Measurements from ENCODE around the gene SYNGR1. TPM values are rescaled to one million over a fixed set of nuclear protein-coding genes. Genes with fewer than 3 reads are reported as not detected.

SYNGR1 gene
- total RNA-seq, 1 donor from 2014 or later = 11.0 TPM

GRCh38 chr22:39429916-39430575 is 80.3 kb downstream of the SYNGR1 start:
- Histone ChIP-seq H3K79me2 (ENCODE audit: low read depth) (no peaks in the 10 kb centered on the region), H4K20me1 (ENCODE audit: low read depth) (peaks cover 11% of the 10 kb centered on the region), H3K4me2 (no peak overlapping the region), H3K9me3 (ENCODE audit: low read depth) (no peaks in the 10 kb centered on the region), H3F3A (ENCODE audit: low read depth) (peaks cover 17% of the 10 kb centered on the region), H3K9ac (no peak overlapping the region), H3K4me3 (no peak overlapping the region), H3K4me1 (peaks cover 16% of the 10 kb centered on the region), H3K36me3 (no peaks in the 10 kb centered on the region), H3K27me3 (no peaks in the 10 kb centered on the region), H3K27ac (no peak overlapping the region), H2AFZ (replicated peaks) (no peak overlapping the region)
- no peak overlapping the region for H3K4me3 Mint-ChIP-seq
- TF ChIP-seq EZH2phosphoT487 (IDR thresholded peaks at IDR 0.05) (no peak), EZH2 (IDR thresholded peaks at IDR 0.05) (no peak), CTCF (IDR thresholded peaks at IDR 0.05) (no peak)
- H3K9me3 Mint-ChIP-seq = no peaks in the 10 kb centered on the region
- DNase-seq (ENCODE audit: low spot score) = no peak
- H3K27me3 Mint-ChIP-seq (ENCODE audit: insufficient read depth, low read depth) = no peaks in the 10 kb centered on the region
- H3K36me3 Mint-ChIP-seq = peaks cover 4% of the 10 kb centered on the region
- H3K27ac Mint-ChIP-seq = no peak overlapping the region
- peaks cover 19% of the 10 kb centered on the region for H3K4me1 Mint-ChIP-seq

GRCh38 chr22:39430576-39431150 is 80.9 kb downstream of the SYNGR1 start:
- Mint-ChIP-seq H3K27me3 (ENCODE audit: insufficient read depth, low read depth) (no peaks in the 10 kb centered on the region), H3K27ac (no peak overlapping the region), H3K4me3 (no peak overlapping the region), H3K4me1 (peaks cover 19% of the 10 kb centered on the region), H3K9me3 (no peaks in the 10 kb centered on the region), H3K36me3 (peaks cover 4% of the 10 kb centered on the region)
- Histone ChIP-seq H3K27ac (no peak overlapping the region), H3K27me3 (no peaks in the 10 kb centered on the region), H3K9me3 (ENCODE audit: low read depth) (no peaks in the 10 kb centered on the region), H2AFZ (replicated peaks) (no peak overlapping the region), H3K4me3 (no peak overlapping the region), H3K4me2 (no peak overlapping the region), H4K20me1 (ENCODE audit: low read depth) (peaks cover 11% of the 10 kb centered on the region), H3K36me3 (no peaks in the 10 kb centered on the region), H3K4me1 (peaks cover 16% of the 10 kb centered on the region), H3F3A (ENCODE audit: low read depth) (peaks cover 17% of the 10 kb centered on the region), H3K9ac (no peak overlapping the region), H3K79me2 (ENCODE audit: low read depth) (no peaks in the 10 kb centered on the region)
- no peak for DNase-seq (ENCODE audit: low spot score)
- TF ChIP-seq EZH2 (IDR thresholded peaks at IDR 0.05) (no peak), EZH2phosphoT487 (IDR thresholded peaks at IDR 0.05) (no peak), CTCF (IDR thresholded peaks at IDR 0.05) (no peak)

GRCh38 chr22:39431216-39431801 is 81.5 kb downstream of the SYNGR1 start:
- H3K36me3 ChIP-seq = no peaks in the 10 kb centered on the region
- peaks cover 17% of the 10 kb centered on the region for H3F3A ChIP-seq (ENCODE audit: low read depth)
- no peak overlapping the region for H3K4me3 ChIP-seq
- no peak overlapping the region for H3K4me3 Mint-ChIP-seq
- no peak overlapping the region for H3K27ac Mint-ChIP-seq
- no peaks in the 10 kb centered on the region for H3K27me3 ChIP-seq
- no peak overlapping the region for H3K9ac ChIP-seq
- H3K4me2 ChIP-seq = no peak overlapping the region
- H3K79me2 ChIP-seq (ENCODE audit: low read depth) = no peaks in the 10 kb centered on the region
- peaks cover 4% of the 10 kb centered on the region for H3K36me3 Mint-ChIP-seq
- H3K9me3 ChIP-seq (ENCODE audit: low read depth) = no peaks in the 10 kb centered on the region
- H3K27me3 Mint-ChIP-seq (ENCODE audit: insufficient read depth, low read depth) = no peaks in the 10 kb centered on the region
- H3K27ac ChIP-seq = no peak overlapping the region
- no peak overlapping the region for H2AFZ ChIP-seq (replicated peaks)
- peaks cover 11% of the 10 kb centered on the region for H4K20me1 ChIP-seq (ENCODE audit: low read depth)
- TF ChIP-seq EZH2 (IDR thresholded peaks at IDR 0.05) (no peak), CTCF (IDR thresholded peaks at IDR 0.05) (no peak), EZH2phosphoT487 (IDR thresholded peaks at IDR 0.05) (no peak)
- no peak for DNase-seq (ENCODE audit: low spot score)
- H3K9me3 Mint-ChIP-seq = no peaks in the 10 kb centered on the region
- H3K4me1 ChIP-seq = peaks cover 16% of the 10 kb centered on the region
- H3K4me1 Mint-ChIP-seq = peaks cover 19% of the 10 kb centered on the region
